ENCODE data around the gene TM2D1. TPM values are rescaled to one million over a fixed set of nuclear protein-coding genes. Genes with fewer than 3 reads are reported as not detected.

The TM2D1 gene
- total and polyA plus RNA-seq, 8 donors = 5.4 to 24.0 (median 12.7) TPM

DNA sequence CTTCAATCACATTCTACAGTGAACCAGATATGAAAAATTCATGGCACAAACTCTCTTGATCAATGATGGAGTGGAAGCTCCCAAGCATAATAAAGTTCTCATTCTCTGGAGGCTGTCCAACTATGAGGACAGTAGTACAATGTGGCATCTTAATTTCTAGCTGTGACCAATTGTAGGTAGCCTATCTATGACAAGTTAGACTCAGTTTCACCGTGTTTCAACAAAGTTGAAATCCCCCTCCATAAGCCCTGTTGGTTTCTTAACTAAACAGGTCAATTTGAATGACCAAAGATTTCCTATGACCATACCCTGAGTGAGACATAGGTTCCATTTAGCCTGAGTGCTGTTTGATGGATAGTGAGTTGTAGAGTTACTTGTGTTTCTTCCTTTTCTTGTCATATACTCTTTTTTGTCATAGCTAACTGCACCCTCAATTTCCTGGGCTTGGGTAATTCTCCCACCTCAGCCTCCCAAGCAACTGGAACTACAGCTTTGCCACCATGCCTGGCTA, 29.1 kb upstream of the TM2D1 start:
- WGBS, 2 donors = 86 to 94% methylated on average over 1 of the region's 1 CpG
- no peak for TF ChIP-seq CTCF (IDR thresholded peaks at IDR 0.05)
- H3K4me1 ChIP-seq = peaks cover 9 to 12% (median 11%) of the 10 kb centered on the region in 3 donors
- intact Hi-C loops (cut with DNase I) = no loop called here
- ATAC-seq (no peak), FAIRE-seq (no peak), DNase-seq (no peak)
- no peaks in the 10 kb centered on the region for H3K36me3 ChIP-seq
- no peaks in the 10 kb centered on the region for H3K9me3 ChIP-seq
- no peak overlapping the region for H3K27ac ChIP-seq
- no peak overlapping the region for H3K4me3 ChIP-seq
- H3K27me3 ChIP-seq = no peaks in the 10 kb centered on the region

GRCh38 chr1:61752921-61753389, 28.0 kb upstream of the TM2D1 start:
- H3K27me3 ChIP-seq = no peaks in the 10 kb centered on the region
- no peak for TF ChIP-seq CTCF (IDR thresholded peaks at IDR 0.05)
- peaks cover 9 to 12% (median 11%) of the 10 kb centered on the region in 3 donors for H3K4me1 ChIP-seq
- no peak overlapping the region for H3K4me3 ChIP-seq
- no peaks in the 10 kb centered on the region for H3K9me3 ChIP-seq
- no peaks in the 10 kb centered on the region for H3K36me3 ChIP-seq
- WGBS, 2 donors = 6 to 12% methylated on average over 1 of the region's 1 CpG
- FAIRE-seq (no peak), DNase-seq (no peak), ATAC-seq (peak in 3 of 4 donors; percentile 27 to 68 (median 54))
- peak overlapping the region in 1 of 4 donors; percentile 10 for H3K27ac ChIP-seq
- intact Hi-C loops (cut with DNase I) = no loop called here

- intact Hi-C loops (cut with DNase I) = no loop called here
- FAIRE-seq (no peak), ATAC-seq (no peak), DNase-seq (no peak)
- H3K36me3 ChIP-seq = no peaks in the 10 kb centered on the region
- no peak overlapping the region for H3K4me3 ChIP-seq
- 91 to 99% methylated on average over 2 of the region's 2 CpGs for WGBS, 2 donors
- no peaks in the 10 kb centered on the region for H3K9me3 ChIP-seq
- no peaks in the 10 kb centered on the region for H3K27me3 ChIP-seq
- peaks cover 9 to 27% (median 21%) of the 10 kb centered on the region in 3 donors for H3K4me1 ChIP-seq
- no peak for TF ChIP-seq CTCF (IDR thresholded peaks at IDR 0.05)
- no peak overlapping the region for H3K27ac ChIP-seq
Measured at GRCh38 chr1:61749574-61749973, 24.6 kb upstream of the TM2D1 start.

- no peak for FAIRE-seq
- no peaks in the 10 kb centered on the region for H3K36me3 ChIP-seq
- no peaks in the 10 kb centered on the region for H3K9me3 ChIP-seq
- TF ChIP-seq CTCF (IDR thresholded peaks at IDR 0.05) = no peak
- 96 to 100% methylated on average over 4 of the region's 4 CpGs for WGBS, 2 donors
- no peaks in the 10 kb centered on the region for H3K27me3 ChIP-seq
- H3K27ac ChIP-seq = no peak overlapping the region
- peaks cover 9 to 31% (median 21%) of the 10 kb centered on the region in 3 donors for H3K4me1 ChIP-seq
- intact Hi-C loops (cut with DNase I) = no loop called here
- no peak overlapping the region for H3K4me3 ChIP-seq
- no peak for ATAC-seq
- DNase-seq = no peak
Measured at GRCh38 chr1:61748566-61748965, 23.6 kb upstream of the TM2D1 start.

DNA sequence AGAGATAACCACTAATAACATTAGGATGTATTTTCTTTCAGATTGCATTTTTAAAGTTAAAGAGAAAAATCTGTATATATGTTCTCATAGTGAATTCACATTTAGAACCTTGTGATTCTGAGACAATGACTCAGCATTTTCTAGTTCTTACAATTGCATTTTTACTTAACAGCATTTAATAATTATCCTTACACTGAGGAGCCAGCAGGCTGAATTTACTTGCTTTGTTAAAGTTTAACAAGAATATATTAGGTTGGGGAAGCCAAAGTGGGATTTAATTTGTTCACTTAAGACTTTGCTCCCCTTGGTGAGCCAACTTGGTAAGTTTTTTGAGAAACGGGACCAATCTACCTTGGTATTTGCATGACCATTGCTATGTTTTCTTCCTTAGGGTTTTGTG, 21.9 kb upstream of the TM2D1 start:
- 3 to 9% methylated on average over 1 of the region's 1 CpG for WGBS, 2 donors
- no peak overlapping the region for H3K4me3 ChIP-seq
- no peaks in the 10 kb centered on the region for H3K9me3 ChIP-seq
- H3K27me3 ChIP-seq = no peaks in the 10 kb centered on the region
- no peaks in the 10 kb centered on the region for H3K36me3 ChIP-seq
- FAIRE-seq (no peak), ATAC-seq (no peak), DNase-seq (no peak)
- TF ChIP-seq CTCF (IDR thresholded peaks at IDR 0.05) = no peak
- no peak overlapping the region for H3K27ac ChIP-seq
- peaks cover 0 to 19% (median 10%) of the 10 kb centered on the region in 3 donors for H3K4me1 ChIP-seq
- intact Hi-C loops (cut with DNase I) = no loop called here
